Right atrium auricular region (tissue), 2 donors: ENCODE data around the gene FOXD1. TPM values are rescaled to one million over a fixed set of nuclear protein-coding genes. Genes with fewer than 3 reads are reported as not detected.
A peak's percentile ranks its signal among the peaks of the same experiment; 100 is the strongest.

Source experiments
- DNase-seq: peaks from one replicate; pipeline ENCODE4 v3.0.0-alpha.2; 2019; ENCODE audit warnings: low spot score
- H3K27ac ChIP-seq, 2 donors: fragments of 200-600 bp; sonication (generic); 1 replicate in 1 of 2; 2 replicates in 1 of 2; pipeline ENCODE4 v1.5.1; 2016 to 2019
- H3K27me3 ChIP-seq, 2 donors: fragments of 200-600 bp; sonication (generic); one replicate each; pipeline versions ENCODE4 v1.5.1 to v1.6.0; 2017 to 2019
- H3K36me3 ChIP-seq: fragments of 200-600 bp; sonication (generic); one replicate; pipeline ENCODE4 v1.5.1; 2016
- H3K4me1 ChIP-seq, 2 donors: fragments of 200-600 bp; sonication (generic); one replicate each; pipeline versions ENCODE4 v1.5.1 to v1.6.0; 2017 to 2019
- H3K4me3 ChIP-seq, 2 donors: fragments of 200-600 bp; sonication (generic); 1 replicate in 1 of 2; 2 replicates in 1 of 2; pipeline ENCODE4 v1.5.1; 2017 to 2019; ENCODE audit warnings: mild to moderate bottlenecking in 1 of 2, moderate library complexity in 1 of 2
- H3K9me3 ChIP-seq, 2 donors: fragments of 200-600 bp; sonication (generic); one replicate each; pipeline ENCODE4 v1.5.1; 2019
- total RNA-seq, 2 donors: library from RNA; depleted of rRNA; stranded (reverse); fragments of >200 nt; gene quantifications; one replicate each; pipeline ENCODE4 v1.1.0, GENCODE V29; 2016
- TF ChIP-seq, protein P1 (sequence below), 2 donors: fragments of 200-600 bp; sonication (generic); IDR thresholded peaks; one replicate each; pipeline ENCODE4 v1.5.1; 2019; ENCODE audit warnings: antibody characterized with exemption in 2 of 2

The FOXD1 gene
- total RNA-seq = not detected

DNA sequence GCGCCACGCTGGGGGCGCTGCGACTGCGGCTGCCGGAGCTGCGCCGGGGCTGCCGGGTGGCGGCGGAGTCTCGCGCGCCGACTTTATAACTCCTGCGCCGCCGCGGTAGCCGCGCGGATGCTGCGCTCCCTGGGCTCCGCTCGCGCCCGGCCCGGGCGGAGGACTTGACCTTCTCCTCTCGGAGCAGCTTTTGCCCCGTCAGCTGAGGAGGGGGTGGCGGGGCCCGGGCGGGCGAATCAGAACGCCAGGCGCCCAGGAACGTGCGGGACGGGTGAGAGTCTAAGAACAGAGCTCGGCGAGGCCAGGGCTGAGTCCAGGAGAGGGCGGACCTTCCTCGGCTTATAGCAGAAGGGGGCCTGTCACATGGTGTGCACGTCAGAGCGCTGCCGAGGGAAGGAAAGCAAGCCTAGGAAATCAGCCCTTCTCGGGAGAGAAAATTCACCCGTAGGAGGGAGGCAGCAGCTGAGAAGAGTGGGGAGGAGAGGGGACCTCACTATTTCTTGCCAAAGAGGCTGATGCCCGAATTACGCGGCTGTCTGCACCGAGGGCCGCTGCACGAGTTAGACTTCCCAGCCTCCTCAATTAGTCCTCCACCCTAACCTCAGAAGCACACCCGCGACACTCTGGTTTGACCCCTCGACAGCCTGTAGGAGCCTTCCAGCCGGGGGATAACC, at the start of gene FOXD1:
Gene FOXD1, minus strand, starts transcription at position 315 of the 674 bp plus-strand sequence. CDS start 415 bp downstream, outside the sequence.
- Histone ChIP-seq H3K27me3 (peaks cover 70 to 74% of the 10 kb centered on the region in 2 donors), H3K36me3 (no peaks in the 10 kb centered on the region), H3K9me3 (no peaks in the 10 kb centered on the region), H3K4me1 (peaks cover 0 to 26% of the 10 kb centered on the region in 2 donors), H3K27ac (no peak within 1 kb of the TSS), H3K4me3 (peak within 1 kb of the TSS; percentile 29 to 47)
- TF ChIP-seq, protein P1, sequence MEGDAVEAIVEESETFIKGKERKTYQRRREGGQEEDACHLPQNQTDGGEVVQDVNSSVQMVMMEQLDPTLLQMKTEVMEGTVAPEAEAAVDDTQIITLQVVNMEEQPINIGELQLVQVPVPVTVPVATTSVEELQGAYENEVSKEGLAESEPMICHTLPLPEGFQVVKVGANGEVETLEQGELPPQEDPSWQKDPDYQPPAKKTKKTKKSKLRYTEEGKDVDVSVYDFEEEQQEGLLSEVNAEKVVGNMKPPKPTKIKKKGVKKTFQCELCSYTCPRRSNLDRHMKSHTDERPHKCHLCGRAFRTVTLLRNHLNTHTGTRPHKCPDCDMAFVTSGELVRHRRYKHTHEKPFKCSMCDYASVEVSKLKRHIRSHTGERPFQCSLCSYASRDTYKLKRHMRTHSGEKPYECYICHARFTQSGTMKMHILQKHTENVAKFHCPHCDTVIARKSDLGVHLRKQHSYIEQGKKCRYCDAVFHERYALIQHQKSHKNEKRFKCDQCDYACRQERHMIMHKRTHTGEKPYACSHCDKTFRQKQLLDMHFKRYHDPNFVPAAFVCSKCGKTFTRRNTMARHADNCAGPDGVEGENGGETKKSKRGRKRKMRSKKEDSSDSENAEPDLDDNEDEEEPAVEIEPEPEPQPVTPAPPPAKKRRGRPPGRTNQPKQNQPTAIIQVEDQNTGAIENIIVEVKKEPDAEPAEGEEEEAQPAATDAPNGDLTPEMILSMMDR (IDR thresholded peaks at IDR 0.05) = peak in 1 of 2 donors; percentile 16
- no peak for DNase-seq

DNA sequence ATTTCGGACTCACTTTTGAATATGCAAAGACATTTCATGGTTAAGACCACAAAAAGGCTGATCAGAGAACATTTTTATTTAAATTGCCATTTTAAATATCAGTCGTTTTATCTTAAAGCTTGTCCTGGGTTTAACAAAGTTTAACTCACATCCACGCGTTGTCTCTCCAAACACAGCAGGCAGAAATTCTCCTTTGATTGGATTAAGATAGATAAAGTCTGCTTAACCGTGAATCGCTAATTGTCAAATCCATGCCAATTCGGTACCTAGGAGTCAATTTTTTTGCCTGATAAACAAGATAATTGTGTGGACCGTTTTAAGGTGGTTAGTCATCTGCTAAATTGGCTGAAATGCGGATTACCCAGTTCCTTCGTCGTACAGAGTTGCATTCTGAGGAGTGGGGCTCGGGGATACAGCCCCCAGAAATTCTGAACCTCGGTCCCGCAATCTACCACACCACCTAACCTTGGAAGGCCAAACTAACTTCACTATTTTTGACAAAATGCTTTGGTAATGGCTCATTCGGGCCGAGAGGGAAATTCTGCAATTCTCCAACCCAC, 49.0 kb upstream of the FOXD1 start:
- Histone ChIP-seq H3K27me3 (no peaks in the 10 kb centered on the region), H3K27ac (peak overlapping the region; percentile 93 to 95), H3K4me3 (peak overlapping the region; percentile 92 to 96), H3K4me1 (peaks cover 0 to 21% of the 10 kb centered on the region in 2 donors), H3K9me3 (no peaks in the 10 kb centered on the region), H3K36me3 (peaks cover 13% of the 10 kb centered on the region)
- no peak for DNase-seq
- TF ChIP-seq, protein P1 (IDR thresholded peaks at IDR 0.05) = no peak

DNA sequence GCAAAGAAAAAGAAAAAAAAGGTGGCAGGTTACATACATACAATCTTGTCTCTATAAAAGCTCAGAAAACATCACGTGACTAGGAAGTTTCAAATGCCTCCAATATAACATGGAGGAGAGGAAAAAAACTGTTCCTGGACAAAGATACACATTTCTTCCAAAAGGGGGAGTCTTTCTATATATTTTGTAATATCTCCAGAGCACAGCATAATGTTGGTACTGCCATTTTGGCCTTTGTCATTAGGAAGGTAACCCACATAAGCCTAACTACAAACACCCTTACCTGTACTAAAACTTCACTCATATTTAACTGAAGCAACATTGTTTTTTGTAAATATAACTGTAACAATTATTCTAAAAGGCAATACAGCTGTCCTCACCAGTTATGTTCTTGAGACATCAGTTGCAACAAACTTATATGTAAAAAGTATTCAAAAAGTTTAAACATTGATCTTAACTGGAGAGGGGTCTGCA, 48.4 kb upstream of the FOXD1 start:
- no peak for DNase-seq
- Histone ChIP-seq H3K36me3 (peaks cover 8% of the 10 kb centered on the region), H3K4me3 (no peak overlapping the region), H3K27me3 (no peaks in the 10 kb centered on the region), H3K9me3 (no peaks in the 10 kb centered on the region), H3K4me1 (peaks cover 0 to 21% of the 10 kb centered on the region in 2 donors), H3K27ac (no peak overlapping the region)
- TF ChIP-seq, protein P1 (IDR thresholded peaks at IDR 0.05) = peak; percentile 11 to 20

DNA sequence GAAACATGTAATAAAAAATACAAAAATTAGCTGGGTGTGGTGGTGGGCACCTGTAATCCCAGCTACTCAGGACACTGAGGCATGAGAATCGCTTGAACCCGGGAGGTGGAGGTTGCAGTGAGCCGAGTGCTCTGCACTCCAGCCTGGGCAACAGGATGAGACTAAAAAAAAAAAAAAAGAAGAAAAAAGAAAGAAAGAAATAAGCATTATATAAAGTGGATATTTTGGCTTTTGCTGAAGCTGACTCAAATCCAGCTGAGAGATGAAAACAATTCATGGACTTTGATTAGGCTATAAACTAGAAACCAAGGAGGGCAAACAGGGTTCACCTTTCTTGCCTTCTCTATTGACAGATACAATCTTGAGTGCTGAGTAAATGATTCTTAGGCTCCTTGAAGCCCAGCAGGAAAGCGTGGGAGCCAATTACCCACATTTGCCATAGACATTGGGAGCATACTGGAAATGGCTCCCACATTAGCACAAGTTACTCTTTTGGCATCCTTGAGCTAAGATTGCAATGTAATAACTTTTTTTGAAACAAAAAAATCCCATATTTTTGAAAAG, 47.3 kb upstream of the FOXD1 start:
- Histone ChIP-seq H3K27ac (no peak overlapping the region), H3K27me3 (no peaks in the 10 kb centered on the region), H3K4me1 (peaks cover 0 to 21% of the 10 kb centered on the region in 2 donors), H3K36me3 (no peaks in the 10 kb centered on the region), H3K9me3 (no peaks in the 10 kb centered on the region), H3K4me3 (no peak overlapping the region)
- no peak for DNase-seq
- TF ChIP-seq, protein P1 (IDR thresholded peaks at IDR 0.05) = no peak

DNA sequence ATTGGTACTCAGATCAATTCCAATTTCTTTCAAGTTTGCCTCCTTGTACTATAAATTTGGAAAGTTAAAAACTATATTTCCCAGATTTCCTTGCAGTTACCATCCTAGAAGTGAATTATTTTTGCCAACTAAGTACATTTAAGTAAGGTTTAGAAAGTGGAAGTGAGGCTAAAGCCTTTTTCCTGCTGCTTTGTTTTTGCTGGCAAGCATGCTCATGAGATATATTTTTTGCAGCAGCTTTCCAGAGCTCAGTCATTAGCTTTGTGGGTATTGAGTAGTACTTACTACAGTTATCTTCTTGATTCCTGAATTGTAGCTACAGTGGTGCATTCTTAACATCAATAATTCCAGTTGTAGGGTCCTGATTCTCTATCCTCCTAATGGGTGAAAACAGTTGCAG, 46.1 kb upstream of the FOXD1 start:
- H3K36me3 ChIP-seq = no peaks in the 10 kb centered on the region
- no peak overlapping the region for H3K4me3 ChIP-seq
- DNase-seq = no peak
- no peak overlapping the region for H3K27ac ChIP-seq
- no peaks in the 10 kb centered on the region for H3K27me3 ChIP-seq
- H3K9me3 ChIP-seq = no peaks in the 10 kb centered on the region
- peaks cover 0 to 14% of the 10 kb centered on the region in 2 donors for H3K4me1 ChIP-seq
- TF ChIP-seq, protein P1 (IDR thresholded peaks at IDR 0.05) = no peak
